ENCODE results near the gene ENAH.

GRCh38 chr1:225437710-225438437 lies 215.0 kb downstream of the ENAH start:
- TF ChIP-seq CTCF (conservative IDR thresholded peaks at IDR 0.05 in 1 of 2, IDR thresholded peaks at IDR 0.05 in 1 of 2; ENCODE audit: low read depth in 1 of 2, low read length in 2 of 2), result peak; percentile 51 to 72
- TF ChIP-seq EZH2 (IDR thresholded peaks at IDR 0.05; ENCODE audit: low read length, missing control alignments), result no peak

All from fibroblast of lung (primary cell).